Erythroblast (primary cell): Measurements from ENCODE around the gene UBE2O.

Source experiments
- GATA1 ChIP-seq: IDR thresholded peaks from 2 replicates; pipeline ENCODE4 v1.6.1; 2011; ENCODE audit warnings: low read depth, mild to moderate bottlenecking, control low read depth, low read length, moderate library complexity
- POLR2A ChIP-seq: IDR thresholded peaks from 2 replicates; pipeline ENCODE4 v1.6.1; 2011; ENCODE audit warnings: mild to moderate bottlenecking, low read length

DNA sequence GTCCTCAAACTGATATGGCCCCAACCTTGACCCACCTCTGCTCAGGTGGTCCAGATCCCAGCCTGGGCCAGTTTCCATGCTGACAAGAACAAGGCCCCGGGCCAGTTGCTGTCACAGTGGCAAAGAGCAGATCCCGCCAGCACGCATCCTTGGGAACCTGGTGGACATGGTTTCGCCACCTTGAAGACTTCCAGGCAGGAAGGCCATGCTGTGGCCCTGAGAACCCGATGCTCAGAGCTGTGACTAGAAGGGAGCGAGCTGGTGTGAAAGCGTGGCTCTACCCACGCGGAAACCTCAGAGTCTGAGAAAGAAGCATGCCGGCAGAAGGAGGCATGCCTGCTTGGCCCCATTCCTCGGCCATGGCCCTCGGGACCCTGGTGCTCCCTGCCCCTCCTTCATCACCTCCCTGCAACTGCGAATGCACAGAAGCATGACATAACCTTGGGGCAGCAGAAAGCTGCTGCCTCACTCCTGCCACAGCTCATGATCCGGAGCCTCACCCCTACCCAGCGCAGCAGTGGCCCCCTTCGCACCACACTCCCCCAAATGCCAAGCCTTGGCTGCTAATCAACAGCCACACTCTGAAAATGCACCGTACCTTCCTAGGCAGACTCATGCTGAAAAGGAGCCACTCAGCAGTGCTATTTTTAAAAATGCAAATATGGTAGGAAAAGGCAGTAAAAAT lies 33.2 kb downstream of the UBE2O start:
- no peak for TF ChIP-seq POLR2A
- no peak for TF ChIP-seq GATA1
